ENCODE data around the gene SEC14L5.
"Not testable (repeated sequence)": the region's sequence is repeated elsewhere in the genome, so short reads cannot be mapped to it uniquely, and the experiment has no call there.

Gene SEC14L5

GRCh38 chr16:4957720-4958509, at the start of gene SEC14L5:
SEC14L5 (plus strand) TSS chr16:4958330; CDS start chr16:4959324, 994 bp downstream.
- peak; percentile 91 for DNase-seq (ENCODE audit: low read depth)

GRCh38 chr16:4908854-4909401, 49.2 kb upstream of the SEC14L5 start:
- DNase-seq (ENCODE audit: low read depth), result no peak

- no peak for DNase-seq (ENCODE audit: low read depth)
Observed at GRCh38 chr16:4909825-4910224, 48.3 kb upstream of the SEC14L5 start.

GRCh38 chr16:4910828-4911227, 47.3 kb upstream of the SEC14L5 start:
- no peak for DNase-seq (ENCODE audit: low read depth)

- DNase-seq (ENCODE audit: low read depth), result no peak
Observed at GRCh38 chr16:4911970-4912386, 46.2 kb upstream of the SEC14L5 start.

GRCh38 chr16:4913130-4913773, 44.9 kb upstream of the SEC14L5 start:
- no peak for DNase-seq (ENCODE audit: low read depth)

GRCh38 chr16:4913774-4914525, 44.2 kb upstream of the SEC14L5 start:
- DNase-seq (ENCODE audit: low read depth), result no peak

GRCh38 chr16:4914528-4915225, 43.5 kb upstream of the SEC14L5 start:
- no peak for DNase-seq (ENCODE audit: low read depth)

GRCh38 chr16:4915226-4915761, 42.8 kb upstream of the SEC14L5 start:
- peak; percentile 86 for DNase-seq (ENCODE audit: low read depth)

- DNase-seq (ENCODE audit: low read depth), result no peak
Observed at GRCh38 chr16:4917117-4917516, 41.0 kb upstream of the SEC14L5 start.

- DNase-seq (ENCODE audit: low read depth), result no peak
Observed at GRCh38 chr16:4918781-4919251, 39.3 kb upstream of the SEC14L5 start.

GRCh38 chr16:4920826-4921225, 37.3 kb upstream of the SEC14L5 start:
- DNase-seq (ENCODE audit: low read depth), result no peak

GRCh38 chr16:4922721-4923342, 35.3 kb upstream of the SEC14L5 start:
- DNase-seq (ENCODE audit: low read depth), result no peak

- DNase-seq (ENCODE audit: low read depth), result no peak
Observed at GRCh38 chr16:4923853-4924252, 34.3 kb upstream of the SEC14L5 start.

- DNase-seq (ENCODE audit: low read depth), result no peak
Observed at GRCh38 chr16:4924593-4925292, 33.4 kb upstream of the SEC14L5 start.

GRCh38 chr16:4925293-4925607, 32.9 kb upstream of the SEC14L5 start:
- DNase-seq (ENCODE audit: low read depth), result no peak

- DNase-seq (ENCODE audit: low read depth), result no peak
Observed at GRCh38 chr16:4925791-4926190, 32.3 kb upstream of the SEC14L5 start.

- no peak for DNase-seq (ENCODE audit: low read depth)
Observed at GRCh38 chr16:4926928-4927327, 31.2 kb upstream of the SEC14L5 start.

- DNase-seq (ENCODE audit: low read depth), result no peak
Observed at GRCh38 chr16:4927661-4928060, 30.5 kb upstream of the SEC14L5 start.

GRCh38 chr16:4928227-4928626, 29.9 kb upstream of the SEC14L5 start:
- no peak for DNase-seq (ENCODE audit: low read depth)

GRCh38 chr16:4929619-4930018, 28.5 kb upstream of the SEC14L5 start:
- DNase-seq (ENCODE audit: low read depth), result not testable (repeated sequence)

Data from non-pigmented ciliary epithelial cell (primary cell).